ENCODE results near the gene TBC1D8. TPM values are rescaled to one million over a fixed set of nuclear protein-coding genes. Genes with fewer than 3 reads are reported as not detected.

TBC1D8 gene
- total RNA-seq, 1 donor from 2014 or later = 25.3 TPM

DNA sequence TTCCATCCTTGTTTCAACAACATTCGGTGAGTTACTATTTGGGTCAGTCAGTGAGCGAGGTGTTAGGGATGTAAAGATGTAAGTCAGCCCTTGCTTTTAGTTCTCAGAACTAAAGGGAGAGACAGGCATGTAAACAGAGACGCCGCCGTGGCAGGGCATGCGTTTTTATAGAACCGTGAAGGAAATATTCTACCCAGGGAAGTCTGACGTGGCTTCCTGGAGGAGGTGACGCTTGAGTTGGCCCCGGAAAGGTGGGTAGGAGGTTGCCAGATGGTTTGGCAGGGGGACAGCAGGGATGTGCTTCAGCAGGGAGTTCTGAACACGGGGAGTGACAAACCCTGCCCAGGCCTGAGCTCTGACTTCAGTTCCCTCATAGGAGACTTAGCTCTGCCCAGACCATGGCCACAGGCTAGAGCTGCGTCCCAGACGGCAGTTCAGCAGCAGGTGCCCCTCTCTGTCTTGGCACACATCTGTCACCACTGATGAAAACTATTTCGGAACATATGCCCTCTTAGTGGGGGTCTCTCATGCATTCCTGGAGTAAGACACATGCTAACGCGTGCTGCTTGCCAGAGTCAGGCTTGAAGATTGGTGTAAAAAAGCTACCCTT is 172.5 kb downstream of the TBC1D8 start:
- no peak for DNase-seq (ENCODE audit: low read depth)
- TF ChIP-seq, protein P1, sequence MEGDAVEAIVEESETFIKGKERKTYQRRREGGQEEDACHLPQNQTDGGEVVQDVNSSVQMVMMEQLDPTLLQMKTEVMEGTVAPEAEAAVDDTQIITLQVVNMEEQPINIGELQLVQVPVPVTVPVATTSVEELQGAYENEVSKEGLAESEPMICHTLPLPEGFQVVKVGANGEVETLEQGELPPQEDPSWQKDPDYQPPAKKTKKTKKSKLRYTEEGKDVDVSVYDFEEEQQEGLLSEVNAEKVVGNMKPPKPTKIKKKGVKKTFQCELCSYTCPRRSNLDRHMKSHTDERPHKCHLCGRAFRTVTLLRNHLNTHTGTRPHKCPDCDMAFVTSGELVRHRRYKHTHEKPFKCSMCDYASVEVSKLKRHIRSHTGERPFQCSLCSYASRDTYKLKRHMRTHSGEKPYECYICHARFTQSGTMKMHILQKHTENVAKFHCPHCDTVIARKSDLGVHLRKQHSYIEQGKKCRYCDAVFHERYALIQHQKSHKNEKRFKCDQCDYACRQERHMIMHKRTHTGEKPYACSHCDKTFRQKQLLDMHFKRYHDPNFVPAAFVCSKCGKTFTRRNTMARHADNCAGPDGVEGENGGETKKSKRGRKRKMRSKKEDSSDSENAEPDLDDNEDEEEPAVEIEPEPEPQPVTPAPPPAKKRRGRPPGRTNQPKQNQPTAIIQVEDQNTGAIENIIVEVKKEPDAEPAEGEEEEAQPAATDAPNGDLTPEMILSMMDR (IDR thresholded peaks at IDR 0.05; ENCODE audit: insufficient read depth, low read length, severe bottlenecking) = no peak
- Histone ChIP-seq H3K36me3 (ENCODE audit: control insufficient read depth, insufficient read depth, low read length) (peaks cover 13% of the 10 kb centered on the region), H3K27me3 (ENCODE audit: control insufficient read depth, insufficient read depth, low read length) (no peaks in the 10 kb centered on the region), H3K4me3 (ENCODE audit: low read depth, low read length) (no peak overlapping the region)
- no peak for FAIRE-seq

DNA sequence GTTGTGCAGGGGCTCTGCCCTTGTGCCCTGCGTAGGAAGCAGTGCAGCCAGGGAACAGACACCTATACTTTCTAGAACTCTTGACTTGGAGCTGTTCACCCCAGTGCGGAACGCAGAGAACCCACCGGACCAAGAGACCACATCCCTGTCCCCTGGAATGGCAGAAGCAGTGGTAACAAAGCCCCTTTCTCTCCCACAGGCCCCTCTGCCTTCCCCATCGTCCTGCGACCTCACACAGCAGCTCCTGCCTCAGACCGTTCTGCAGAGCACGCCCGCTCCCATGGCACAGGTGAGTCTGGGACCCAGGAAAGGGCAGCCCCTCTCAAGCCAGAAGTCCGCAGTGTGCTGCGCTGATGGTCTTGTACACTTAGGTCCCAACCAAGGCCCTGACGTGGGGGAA is 173.7 kb downstream of the TBC1D8 start:
- Histone ChIP-seq H3K27me3 (ENCODE audit: control insufficient read depth, insufficient read depth, low read length) (no peaks in the 10 kb centered on the region), H3K36me3 (ENCODE audit: control insufficient read depth, insufficient read depth, low read length) (peaks cover 14% of the 10 kb centered on the region), H3K4me3 (ENCODE audit: low read depth, low read length) (no peak overlapping the region)
- FAIRE-seq (no peak), DNase-seq (ENCODE audit: low read depth) (no peak)
- TF ChIP-seq, protein P1 (IDR thresholded peaks at IDR 0.05; ENCODE audit: insufficient read depth, low read length, severe bottlenecking) = no peak

DNA sequence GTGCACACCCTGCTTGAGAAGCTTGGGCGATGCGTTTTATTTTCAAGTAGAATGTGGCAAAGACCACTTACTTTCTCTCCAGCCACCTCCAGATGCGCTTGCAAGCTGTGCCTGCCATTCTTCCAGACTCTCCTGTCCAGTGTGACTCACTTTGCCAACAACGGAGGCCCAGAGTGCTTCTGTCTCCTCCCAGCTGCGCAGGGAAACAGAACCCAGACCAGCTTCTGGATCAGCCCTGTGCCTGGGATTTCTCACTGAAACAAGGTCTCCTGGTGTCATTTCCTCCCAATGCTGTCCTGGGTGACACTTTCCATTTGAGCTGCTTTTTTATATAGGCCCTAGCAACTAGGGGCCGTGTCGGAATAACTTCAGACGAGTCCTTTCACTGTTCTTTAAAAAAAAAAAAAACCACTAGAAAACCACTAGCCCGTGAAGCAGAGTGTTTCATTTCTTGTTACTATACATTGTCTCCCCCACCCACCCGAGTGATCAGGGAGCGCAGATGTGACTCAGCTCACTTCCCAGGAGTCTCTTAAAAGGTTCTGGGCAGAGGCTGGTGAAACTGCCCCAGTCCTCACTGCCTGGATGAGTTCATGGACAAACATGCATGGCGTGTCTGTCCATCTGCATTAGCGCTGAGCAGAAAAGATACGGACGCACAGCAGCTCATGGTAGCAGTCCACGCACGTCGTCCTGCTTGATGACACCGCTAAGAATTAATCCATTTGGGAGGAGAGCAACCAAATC is 174.4 kb downstream of the TBC1D8 start:
- peaks cover 15% of the 10 kb centered on the region for H3K36me3 ChIP-seq (ENCODE audit: control insufficient read depth, insufficient read depth, low read length)
- DNase-seq (ENCODE audit: low read depth) (no peak), FAIRE-seq (no peak)

DNA sequence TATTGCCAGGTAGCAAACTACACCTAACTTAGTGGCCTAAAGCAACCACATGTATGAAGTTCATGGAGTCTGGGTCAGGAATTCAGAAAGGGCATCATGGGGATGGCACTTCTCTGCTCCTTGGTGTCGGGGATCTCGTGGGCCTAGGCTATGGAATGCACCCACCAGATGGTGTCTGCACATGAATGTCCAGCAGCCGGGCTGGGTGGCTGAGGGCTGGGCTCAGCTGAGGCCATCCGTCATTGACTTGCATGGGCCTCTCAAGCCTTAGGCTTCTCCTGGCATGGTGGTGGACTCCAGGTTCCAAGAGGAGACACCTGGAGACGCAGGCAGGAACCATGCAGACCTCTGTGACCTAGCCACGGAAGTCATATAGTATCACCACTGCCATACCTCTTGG is 175.1 kb downstream of the TBC1D8 start:
- DNase-seq (ENCODE audit: low read depth) = no peak
- TF ChIP-seq, protein P1 (IDR thresholded peaks at IDR 0.05; ENCODE audit: insufficient read depth, low read length, severe bottlenecking) = no peak
- FAIRE-seq = no peak
- H3K27me3 ChIP-seq (ENCODE audit: control insufficient read depth, insufficient read depth, low read length) = no peaks in the 10 kb centered on the region
- peaks cover 18% of the 10 kb centered on the region for H3K36me3 ChIP-seq (ENCODE audit: control insufficient read depth, insufficient read depth, low read length)
- H3K4me3 ChIP-seq (ENCODE audit: low read depth, low read length) = no peak overlapping the region

More for the DNA sequence above, 174.4 kb downstream of the TBC1D8 start:
- no peaks in the 10 kb centered on the region for H3K27me3 ChIP-seq (ENCODE audit: control insufficient read depth, insufficient read depth, low read length)
- TF ChIP-seq, protein P1 (IDR thresholded peaks at IDR 0.05; ENCODE audit: insufficient read depth, low read length, severe bottlenecking) = no peak
- H3K4me3 ChIP-seq (ENCODE audit: low read depth, low read length) = no peak overlapping the region

DNA sequence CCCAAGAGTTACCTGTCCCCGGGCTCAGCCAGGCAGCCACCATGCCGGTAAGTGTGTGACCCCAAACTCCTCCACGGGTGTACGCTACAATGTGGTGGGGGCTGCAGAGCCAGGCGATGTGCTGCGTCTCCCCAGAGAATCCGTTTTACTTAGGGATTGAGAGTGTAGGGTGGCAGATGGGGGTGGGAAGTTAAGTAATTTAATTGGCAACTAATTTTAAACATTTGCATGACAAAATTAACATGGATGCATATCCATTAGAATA is 175.7 kb downstream of the TBC1D8 start:
- peaks cover 21% of the 10 kb centered on the region for H3K36me3 ChIP-seq (ENCODE audit: control insufficient read depth, insufficient read depth, low read length)
- no peak overlapping the region for H3K4me3 ChIP-seq (ENCODE audit: low read depth, low read length)
- DNase-seq (ENCODE audit: low read depth) (no peak), FAIRE-seq (no peak)
- H3K27me3 ChIP-seq (ENCODE audit: control insufficient read depth, insufficient read depth, low read length) = no peaks in the 10 kb centered on the region
- TF ChIP-seq, protein P1 (IDR thresholded peaks at IDR 0.05; ENCODE audit: insufficient read depth, low read length, severe bottlenecking) = no peak

Data from bronchial epithelial cell (primary cell).